GM23248 (cell line): ENCODE data around the gene PSMA4. TPM values are rescaled to one million over a fixed set of nuclear protein-coding genes. Genes with fewer than 3 reads are reported as not detected.

Experiments
- DNase-seq: peaks from one replicate; pipeline ENCODE4 v3.0.0-alpha.2; 2015
- H2AFZ ChIP-seq: fragments of 200-600 bp; sonication (generic); 2 replicates; pipeline ENCODE4 v1.6.1; 2016; ENCODE audit warnings: antibody characterized with exemption
- H3F3A ChIP-seq: fragments of 200-600 bp; sonication (generic); 2 replicates; pipeline ENCODE4 v1.6.1; 2016; ENCODE audit warnings: mild to moderate bottlenecking, antibody characterized with exemption, mixed run types; ENCODE audit not compliant: insufficient read depth
- H3K27ac ChIP-seq: fragments of 200-600 bp; sonication (generic); 2 replicates; pipeline ENCODE4 v1.5.1; 2016; ENCODE audit warnings: mild to moderate bottlenecking
- H3K27me3 ChIP-seq: fragments of 200-600 bp; sonication (generic); replicated peaks from 2 replicates; pipeline ENCODE4 v1.6.1; 2016; ENCODE audit warnings: mild to moderate bottlenecking; ENCODE audit not compliant: insufficient read depth
- H3K36me3 ChIP-seq: fragments of 200-600 bp; sonication (generic); 2 replicates; pipeline ENCODE4 v1.6.1; 2016; ENCODE audit warnings: low read depth, mild to moderate bottlenecking
- H3K4me1 ChIP-seq: fragments of 200-600 bp; sonication (generic); 2 replicates; pipeline ENCODE4 v1.6.1; 2016; ENCODE audit warnings: mild to moderate bottlenecking; ENCODE audit not compliant: insufficient read depth
- H3K4me2 ChIP-seq: fragments of 200-600 bp; sonication (generic); one replicate; pipeline ENCODE4 v1.6.1; 2016; ENCODE audit warnings: mild to moderate bottlenecking; ENCODE audit not compliant: unreplicated experiment
- H3K4me3 ChIP-seq: fragments of 200-600 bp; sonication (generic); 2 replicates; pipeline ENCODE4 v1.5.1; 2016; ENCODE audit warnings: mild to moderate bottlenecking
- H3K79me2 ChIP-seq: fragments of 200-600 bp; sonication (generic); 2 replicates; pipeline ENCODE4 v1.6.1; 2016; ENCODE audit warnings: mild to moderate bottlenecking; ENCODE audit not compliant: insufficient read depth
- H3K9ac ChIP-seq: fragments of 200-600 bp; sonication (generic); 2 replicates; pipeline ENCODE4 v1.6.1; 2016; ENCODE audit warnings: mild to moderate bottlenecking
- H3K9me2 ChIP-seq: fragments of 200-600 bp; sonication (generic); 2 replicates; pipeline ENCODE4 v1.6.1; 2016; ENCODE audit warnings: mixed run types, mild to moderate bottlenecking, moderate library complexity; ENCODE audit not compliant: insufficient read depth
- H3K9me3 ChIP-seq: fragments of 200-600 bp; sonication (generic); one replicate; pipeline ENCODE4 v1.6.1; 2017; ENCODE audit warnings: low read depth
- H4K20me1 ChIP-seq: fragments of 200-600 bp; sonication (generic); 2 replicates; pipeline ENCODE4 v1.6.0; 2016; ENCODE audit not compliant: insufficient read depth
- EZH2 ChIP-seq: fragments of 200-600 bp; sonication (generic); IDR thresholded peaks from 2 replicates; pipeline ENCODE4 v1.6.1; 2018; ENCODE audit warnings: antibody characterized with exemption, mild to moderate bottlenecking; ENCODE audit not compliant: insufficient read depth, poor library complexity, severe bottlenecking
- EZH2phosphoT487 ChIP-seq: fragments of 200-600 bp; sonication (generic); IDR thresholded peaks from 2 replicates; pipeline ENCODE4 v1.6.1; 2018; ENCODE audit warnings: antibody characterized with exemption, moderate library complexity, mild to moderate bottlenecking, low read depth; ENCODE audit not compliant: insufficient read depth
- WGBS, 2 experiments: methylation state at CpG; one replicate each; pipeline ENCODE4 v1.1.6; 2015 to 2017; ENCODE audit warnings: low lambda C conversion rate in 2 of 2, low coverage in 1 of 2; ENCODE audit errors: missing lambda C conversion rate in 2 of 2; 5-methylcytosine and 5-hydroxymethylcytosine counted together
- in situ Hi-C: fragments of 300-500 bp; cut with MboI; formaldehyde crosslinking; loops from 2 replicates; pipeline ENCODE4 v1.15.0; 2020
- polyA plus RNA-seq: library from polyadenylated mRNA; unstranded; fragments of >200 nt; fragmentation: Nextera tagmentation; extraction: Ambion mirVana; gene quantifications from 2 replicates; pipeline ENCODE4 v1.2.1, GENCODE V29; 2016
- total RNA-seq: library from RNA; depleted of rRNA; stranded (reverse); fragments of >200 nt; shearing (Covaris generic); gene quantifications from 2 replicates; pipeline ENCODE4 v1.2.3, GENCODE V29; 2014

Gene PSMA4
- total and polyA plus RNA-seq, 2 experiments from 2014 or later, result 177 to 246 TPM

DNA sequence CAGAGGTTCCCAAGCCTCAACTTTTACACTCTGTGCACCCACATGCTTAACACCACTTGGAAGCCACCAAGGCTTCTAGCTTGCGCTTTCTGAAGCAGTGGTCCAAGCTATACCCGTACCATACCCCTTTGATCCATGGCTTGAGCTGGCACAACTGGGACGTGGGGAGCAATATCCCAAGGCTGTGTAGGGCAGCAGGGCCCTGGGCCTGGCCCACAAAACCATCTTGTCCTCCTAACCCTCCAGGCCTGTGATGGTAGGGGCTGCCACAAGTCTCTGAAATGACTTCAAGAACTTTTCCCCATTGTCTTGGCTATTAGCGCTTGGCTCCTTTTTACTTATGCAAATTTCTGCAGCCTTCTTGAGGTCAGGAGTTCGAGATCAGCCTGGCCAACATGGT lies 16.0 kb upstream of the PSMA4 start:
- no peaks in the 10 kb centered on the region for H3K79me2 ChIP-seq
- 69 to 70% methylated on average over 5 of the region's 5 CpGs for WGBS, 2 experiments
- no peaks in the 10 kb centered on the region for H3K9me2 ChIP-seq
- no peak overlapping the region for H2AFZ ChIP-seq
- H3K27ac ChIP-seq, result no peak overlapping the region
- no peaks in the 10 kb centered on the region for H3K27me3 ChIP-seq
- H4K20me1 ChIP-seq, result no peaks in the 10 kb centered on the region
- no peak overlapping the region for H3K9ac ChIP-seq
- no peak for DNase-seq
- in situ Hi-C loops, result no loop called here
- H3K36me3 ChIP-seq, result no peaks in the 10 kb centered on the region
- no peaks in the 10 kb centered on the region for H3K9me3 ChIP-seq
- H3K4me2 ChIP-seq, result no peak overlapping the region
- H3K4me3 ChIP-seq, result no peak overlapping the region
- no peaks in the 10 kb centered on the region for H3K4me1 ChIP-seq
- H3F3A ChIP-seq, result no peaks in the 10 kb centered on the region
- TF ChIP-seq EZH2phosphoT487, result no peak

DNA sequence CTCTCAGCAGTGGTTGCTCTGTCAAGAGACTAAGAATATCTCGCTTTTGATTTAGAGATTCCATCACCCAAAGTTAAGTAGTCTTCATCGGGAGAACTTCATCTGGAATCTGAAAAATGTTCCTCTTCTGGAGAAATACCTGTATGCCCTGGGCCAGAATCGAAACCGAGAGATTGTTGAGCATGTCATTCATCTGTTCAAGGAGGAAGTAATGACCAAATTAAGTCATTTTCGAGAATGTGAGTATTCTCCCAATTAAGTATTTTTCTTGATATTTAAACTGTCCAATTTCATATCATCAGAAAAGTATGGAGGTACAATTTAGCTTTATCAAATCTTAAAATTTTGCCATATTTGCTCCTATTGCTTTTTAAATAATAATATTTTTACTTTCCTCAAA lies 12.9 kb upstream of the PSMA4 start:
- Histone ChIP-seq H3K4me3 (no peak overlapping the region), H4K20me1 (no peaks in the 10 kb centered on the region), H3K27ac (no peak overlapping the region), H3F3A (no peaks in the 10 kb centered on the region), H3K79me2 (no peaks in the 10 kb centered on the region), H3K4me1 (no peaks in the 10 kb centered on the region), H3K9ac (no peak overlapping the region), H3K9me3 (no peaks in the 10 kb centered on the region), H3K36me3 (no peaks in the 10 kb centered on the region), H3K9me2 (no peaks in the 10 kb centered on the region), H3K27me3 (no peaks in the 10 kb centered on the region), H2AFZ (no peak overlapping the region), H3K4me2 (no peak overlapping the region)
- TF ChIP-seq EZH2phosphoT487 (no peak), EZH2 (no peak)
- no peak for DNase-seq
- in situ Hi-C loops, result no loop called here
- 84 to 92% methylated on average over 5 of the region's 5 CpGs for WGBS, 2 experiments

GRCh38 chr15:78533331-78533730 lies 6.9 kb upstream of the PSMA4 start:
- Histone ChIP-seq H3K27me3 (no peaks in the 10 kb centered on the region), H3K36me3 (no peaks in the 10 kb centered on the region), H3K9me3 (no peaks in the 10 kb centered on the region), H4K20me1 (no peaks in the 10 kb centered on the region), H3F3A (no peaks in the 10 kb centered on the region), H3K4me2 (no peak overlapping the region), H3K4me1 (no peaks in the 10 kb centered on the region), H3K27ac (no peak overlapping the region), H3K9me2 (no peaks in the 10 kb centered on the region), H3K4me3 (no peak overlapping the region), H3K9ac (no peak overlapping the region), H3K79me2 (no peaks in the 10 kb centered on the region), H2AFZ (no peak overlapping the region)
- in situ Hi-C loops, result no loop called here
- no peak for DNase-seq
- 43 to 45% methylated on average over 2 of the region's 2 CpGs for WGBS, 2 experiments
- TF ChIP-seq EZH2phosphoT487 (no peak), EZH2 (no peak)

DNA sequence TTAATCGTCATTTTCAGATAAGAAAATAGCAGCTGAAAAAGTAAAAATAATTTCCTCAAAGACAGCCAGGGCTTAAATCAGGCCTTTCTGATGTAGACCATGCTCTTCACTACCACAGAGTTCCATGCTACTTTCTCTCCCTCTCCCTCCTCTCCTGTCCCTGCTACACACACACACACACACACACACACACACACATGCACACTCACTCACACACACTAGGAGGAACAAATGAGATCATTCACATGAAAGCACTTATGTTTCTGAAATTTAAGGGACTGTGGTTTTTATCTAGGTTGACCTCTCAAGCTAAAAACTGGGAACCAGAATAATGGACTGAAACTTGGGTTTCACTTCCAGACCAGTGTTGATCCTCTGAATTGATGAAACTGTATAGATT lies 4.1 kb upstream of the PSMA4 start:
- H3K9me2 ChIP-seq, result no peaks in the 10 kb centered on the region
- no peaks in the 10 kb centered on the region for H4K20me1 ChIP-seq
- in situ Hi-C loops, result no loop called here
- DNase-seq, result no peak
- no peak overlapping the region for H2AFZ ChIP-seq
- no peaks in the 10 kb centered on the region for H3K9me3 ChIP-seq
- H3K4me3 ChIP-seq, result no peak overlapping the region
- peaks cover 6% of the 10 kb centered on the region for H3K79me2 ChIP-seq
- no peak overlapping the region for H3K9ac ChIP-seq
- H3K27ac ChIP-seq, result no peak overlapping the region
- H3K36me3 ChIP-seq, result no peaks in the 10 kb centered on the region
- TF ChIP-seq EZH2phosphoT487 (no peak), EZH2 (no peak)
- no peaks in the 10 kb centered on the region for H3K27me3 ChIP-seq
- H3K4me2 ChIP-seq, result no peak overlapping the region
- no peaks in the 10 kb centered on the region for H3F3A ChIP-seq
- 92 to 95% methylated on average over 1 of the region's 1 CpG for WGBS, 2 experiments
- no peaks in the 10 kb centered on the region for H3K4me1 ChIP-seq

DNA sequence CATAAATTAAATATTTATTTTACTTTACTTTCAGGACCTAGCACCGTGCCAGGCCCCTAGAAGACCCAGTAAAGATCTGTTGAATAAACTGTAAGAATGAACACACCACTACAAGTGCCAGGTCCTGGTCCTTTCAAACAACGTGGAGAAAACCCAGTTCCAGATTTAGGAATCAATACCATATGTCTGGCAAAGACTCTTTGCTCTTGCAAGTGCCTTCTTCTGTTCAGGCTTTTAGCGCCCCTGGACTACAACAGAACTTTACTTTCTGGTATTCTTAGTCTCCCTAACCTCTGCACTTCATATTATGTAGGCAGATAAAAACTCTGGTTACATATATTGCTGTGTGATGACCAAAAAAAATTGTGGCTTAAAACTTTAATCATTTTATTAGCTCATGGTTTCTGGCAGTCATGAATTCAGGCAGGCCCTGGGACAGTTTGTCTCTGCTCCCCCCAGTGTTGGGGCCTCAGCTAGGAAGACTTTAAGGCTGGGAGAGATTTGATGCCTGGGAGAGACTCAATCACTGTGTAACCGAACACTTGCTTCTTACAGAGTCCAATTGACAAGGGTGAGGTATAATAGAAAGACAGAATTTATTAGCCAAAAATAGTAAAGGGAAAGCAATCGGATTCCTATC lies 2.9 kb upstream of the PSMA4 start:
- peaks cover 9% of the 10 kb centered on the region for H3K4me1 ChIP-seq
- no peak overlapping the region for H2AFZ ChIP-seq
- DNase-seq, result no peak
- TF ChIP-seq EZH2, result no peak
- no peak for TF ChIP-seq EZH2phosphoT487
- no peak overlapping the region for H3K9ac ChIP-seq
- no peaks in the 10 kb centered on the region for H3F3A ChIP-seq
- no peak overlapping the region for H3K4me3 ChIP-seq
- H3K9me3 ChIP-seq, result no peaks in the 10 kb centered on the region
- peaks cover 4% of the 10 kb centered on the region; the same call in 1 of the 2 replicates for H3K36me3 ChIP-seq
- H4K20me1 ChIP-seq, result no peaks in the 10 kb centered on the region
- H3K4me2 ChIP-seq, result no peak overlapping the region
- H3K27ac ChIP-seq, result no peak overlapping the region
- in situ Hi-C loops, result no loop called here
- H3K27me3 ChIP-seq, result no peaks in the 10 kb centered on the region
- H3K79me2 ChIP-seq, result peaks cover 19% of the 10 kb centered on the region
- no peaks in the 10 kb centered on the region for H3K9me2 ChIP-seq
- WGBS, 2 experiments, result 18 to 20% methylated on average over 5 of the region's 5 CpGs
